Glomerular visceral epithelial cell (primary cell): ENCODE results near the gene LRIG3.
"Not testable (repeated sequence)": the region's sequence is repeated elsewhere in the genome, so short reads cannot be mapped to it uniquely, and the experiment has no call there.

ENCODE experiments used
- DNase-seq: peaks from one replicate; pipeline ENCODE4 v3.0.0-alpha.2; 2016; ENCODE audit errors: extremely low spot score

The LRIG3 gene

GRCh38 chr12:58855630-58856029, 64.7 kb downstream of the LRIG3 start:
- not testable (repeated sequence) for DNase-seq

GRCh38 chr12:58850826-58851225, 69.5 kb downstream of the LRIG3 start:
- no peak for DNase-seq

GRCh38 chr12:58847901-58848600, 72.3 kb downstream of the LRIG3 start:
- DNase-seq, result peak; percentile 26

GRCh38 chr12:58844161-58844560, 76.1 kb downstream of the LRIG3 start:
- DNase-seq, result no peak

GRCh38 chr12:58841058-58841798, 79.1 kb downstream of the LRIG3 start:
- no peak for DNase-seq

- DNase-seq, result no peak
Measured at GRCh38 chr12:58833853-58834252, 86.5 kb downstream of the LRIG3 start.

- no peak for DNase-seq
Measured at GRCh38 chr12:58832920-58833319, 87.4 kb downstream of the LRIG3 start.
